GM12878 (cell line): ENCODE data around the gene BCAS3. TPM values are rescaled to one million over a fixed set of nuclear protein-coding genes. Genes with fewer than 3 reads are reported as not detected.

ENCODE experiments used
- ATAC-seq: fragments of 200-7000 bp; cut with Tn5 transposase; 3 replicates; pipeline ENCODE4 v1.9.1; 2020; ENCODE audit warnings: mild to moderate bottlenecking, moderate library complexity
- BruUV-seq: library from RNA; stranded (reverse); fragments of 400-500 nt; replicated peaks from 2 replicates; lab custom pipeline; 2021; lab: Mats Ljungman, UMichigan
- CTCF ChIA-PET: fragments of 300-600 bp; sonication (Branson Sonifier 250); formaldehyde crosslinking; extraction: SDS; loops from one replicate; lab custom pipeline; 2021; ENCODE audit warnings: inconsistent platforms; lab: Yijun Ruan, JAX
- POLR2A ChIA-PET: fragments of 350-600 bp; formaldehyde crosslinking; extraction: SDS; loops from one replicate; lab custom pipeline; 2021; ENCODE audit warnings: inconsistent platforms; lab: Charles Lee
- RAD21 ChIA-PET: fragments of 300-600 bp; sonication (Branson Sonifier 250); formaldehyde crosslinking; loops from one replicate; lab custom pipeline; 2023; ENCODE audit warnings: antibody characterized with exemption; ENCODE audit not compliant: unreplicated experiment; lab: Charles Lee
- SMC1A ChIA-PET: fragments of 300-600 bp; sonication (Branson Sonifier 250); formaldehyde crosslinking; loops from one replicate; lab custom pipeline; 2023; ENCODE audit not compliant: unreplicated experiment, uncharacterized antibody; lab: Charles Lee
- DNase-seq: peaks from one replicate; pipeline ENCODE4 v3.0.0-alpha.2; 2011; ENCODE audit warnings: low read depth, low spot score
- FAIRE-seq: peaks from 3 replicates; lab custom pipeline; 2011; peaks lifted over from hg19 to GRCh38; lab: Jason Lieb, UNC
- H2AFZ ChIP-seq: 2 replicates; pipeline ENCODE4 v1.6.0; 2011; ENCODE audit warnings: low read depth, low read length, control low read depth; ENCODE audit not compliant: control insufficient read depth
- H3K27ac ChIP-seq: 2 replicates; pipeline ENCODE4 v1.5.1; 2011; ENCODE audit warnings: control low read depth; ENCODE audit not compliant: control insufficient read depth, insufficient read depth
- H3K27me3 ChIP-seq, 2 experiments: replicated peaks in 1 of 2; 2 replicates each; pipeline versions ENCODE4 v1.6.0 to v1.6.1; 2011; ENCODE audit warnings: low read length in 1 of 2; ENCODE audit not compliant: control insufficient read depth in 2 of 2, insufficient read depth in 2 of 2
- H3K36me3 ChIP-seq, 2 experiments: 2 replicates each; pipeline ENCODE4 v1.5.1; 2011; ENCODE audit warnings: low read length in 1 of 2; ENCODE audit not compliant: control insufficient read depth in 2 of 2, insufficient read depth in 2 of 2
- H3K4me1 ChIP-seq: 2 replicates; pipeline ENCODE4 v1.6.1; 2011; ENCODE audit warnings: mild to moderate bottlenecking, low read length, moderate library complexity, mixed read lengths; ENCODE audit not compliant: control insufficient read depth, insufficient read depth
- H3K4me2 ChIP-seq: 2 replicates; pipeline ENCODE4 v1.6.0; 2011; ENCODE audit warnings: control low read depth; ENCODE audit not compliant: control insufficient read depth, insufficient read depth
- H3K4me3 ChIP-seq: fragments of 200-600 bp; sonication (generic); 2 replicates; pipeline ENCODE4 v1.5.1; 2016
- H3K79me2 ChIP-seq: 2 replicates; pipeline ENCODE4 v1.6.0; 2011; ENCODE audit warnings: low read length; ENCODE audit not compliant: control insufficient read depth, insufficient read depth
- H3K9ac ChIP-seq: 2 replicates; pipeline ENCODE4 v1.8.0; 2011; ENCODE audit warnings: low read length, control low read depth, mixed read lengths; ENCODE audit not compliant: control insufficient read depth, insufficient read depth
- H3K9me3 ChIP-seq: replicated peaks from 3 replicates; pipeline ENCODE4 v1.5.1; 2011; ENCODE audit warnings: mild to moderate bottlenecking, low read length; ENCODE audit not compliant: control insufficient read depth, insufficient read depth
- H4K20me1 ChIP-seq: 2 replicates; pipeline ENCODE4 v1.6.0; 2011; ENCODE audit not compliant: control insufficient read depth, insufficient read depth
- ATF7 ChIP-seq: fragments of 450-650 bp; IDR thresholded peaks from 2 replicates; pipeline ENCODE4 v1.6.1; 2016; ENCODE audit warnings: low read depth, mild to moderate bottlenecking
- CREM ChIP-seq: IDR thresholded peaks from 2 replicates; pipeline ENCODE4 v1.6.1; 2014; ENCODE audit warnings: antibody characterized with exemption, low read depth
- EP300 ChIP-seq, 2 experiments: fragments of 150-350 bp in 1 of 2; IDR thresholded peaks; 2 replicates each; pipeline ENCODE4 v1.6.1; 2011 to 2012; ENCODE audit warnings: low read depth in 2 of 2, low read length in 2 of 2, borderline replicate concordance in 1 of 2, improper control_type of control experiment in 1 of 2, inconsistent platforms in 1 of 2; ENCODE audit not compliant: control insufficient read depth in 1 of 2
- ETV6 ChIP-seq, 2 experiments: fragments of 450-650 bp in 1 of 2; IDR thresholded peaks in 1 of 2; conservative IDR thresholded peaks in 1 of 2; 2 replicates each; pipeline ENCODE4 v1.6.1; 2014; ENCODE audit warnings: antibody characterized with exemption in 1 of 2, borderline replicate concordance in 1 of 2, low read depth in 1 of 2, mild to moderate bottlenecking in 1 of 2, moderate library complexity in 1 of 2
- FOXM1 ChIP-seq: IDR thresholded peaks from 2 replicates; pipeline ENCODE4 v1.6.1; 2012; ENCODE audit warnings: low read depth, mild to moderate bottlenecking, inconsistent platforms, low read length, moderate library complexity
- MTA3 ChIP-seq: IDR thresholded peaks from 2 replicates; pipeline ENCODE4 v1.6.1; 2012; ENCODE audit warnings: low read length, inconsistent platforms, borderline replicate concordance
- MXI1 ChIP-seq: fragments of 150-350 bp; IDR thresholded peaks from 2 replicates; pipeline ENCODE4 v1.6.1; 2011; ENCODE audit warnings: low read depth, mild to moderate bottlenecking, inconsistent platforms, low read length, improper control_type of control experiment
- MYB ChIP-seq: fragments of 150-350 bp; IDR thresholded peaks from 2 replicates; pipeline ENCODE4 v1.6.1; 2014; ENCODE audit warnings: mild to moderate bottlenecking, low read depth, low read length, borderline replicate concordance
- POLR2AphosphoS5 ChIP-seq: IDR thresholded peaks from 2 replicates; pipeline ENCODE4 v1.6.1; 2011; ENCODE audit warnings: mild to moderate bottlenecking, low read length, inconsistent platforms
- SREBF2 ChIP-seq: IDR thresholded peaks from 2 replicates; pipeline ENCODE4 v1.6.1; 2012; ENCODE audit warnings: mild to moderate bottlenecking, low read length
- SRF ChIP-seq, 2 experiments: IDR thresholded peaks; 2 replicates each; pipeline ENCODE4 v1.6.1; 2011; ENCODE audit warnings: low read depth in 2 of 2, low read length in 2 of 2, mild to moderate bottlenecking in 1 of 2, moderate library complexity in 1 of 2
- ZNF384 ChIP-seq: IDR thresholded peaks from 2 replicates; pipeline ENCODE4 v1.6.1; 2012; ENCODE audit warnings: low read depth, mild to moderate bottlenecking, low read length, improper control_type of control experiment, borderline replicate concordance
- ZNF622 ChIP-seq: fragments of 450-650 bp; IDR thresholded peaks from 2 replicates; pipeline ENCODE4 v1.6.1; 2017; ENCODE audit warnings: mild to moderate bottlenecking, inconsistent platforms
- WGBS: methylation state at CpG from one replicate; pipeline ENCODE4 v1.1.6; 2016; ENCODE audit warnings: low lambda C conversion rate; ENCODE audit not compliant: insufficient replicate concordance, insufficient coverage; ENCODE audit errors: missing lambda C conversion rate; 5-methylcytosine and 5-hydroxymethylcytosine counted together
- in situ Hi-C: fragments of 300-500 bp; cut with MboI; formaldehyde crosslinking; loops from 9 replicates; pipeline ENCODE4 v1.14.3; 2018; ENCODE audit warnings: mixed read lengths
- intact Hi-C: fragments of 100-400 bp; cut with micrococcal nuclease; formaldehyde crosslinking; loops from one replicate; pipeline ENCODE4 v1.14.2; 2022; ENCODE audit not compliant: unreplicated experiment
- polyA plus RNA-seq, 11 experiments: library from polyadenylated mRNA; depleted of rRNA in 4 of 11; unstranded in 6 of 11; stranded (reverse) in 5 of 11; fragments of >200 nt; fragmentation: Nextera tagmentation in 4 of 11; fragmentation: Illumina TruSeq in 1 of 11; extraction: Ambion mirVana in 4 of 11; extraction: Trizol in 1 of 11; gene quantifications; 1 replicate in 1 of 11; 2 replicates in 10 of 11; pipeline versions ENCODE4 v1.2.1 to v1.2.3, GENCODE V29; 2011 to 2016; ENCODE audit warnings: inconsistent platforms in 2 of 11, missing spikeins in 2 of 11, low read depth in 1 of 11
- total RNA-seq, 4 experiments: library from RNA; depleted of rRNA in 3 of 4; stranded (reverse); fragments of >200 nt in 3 of 4; fragmentation: Illumina TruSeq in 1 of 4; extraction: Trizol in 1 of 4; gene quantifications; 2 replicates each; pipeline versions ENCODE4 v1.2.1 to v1.2.3, GENCODE V29; 2013 to 2021
- TF ChIP-seq, protein P1 (sequence below): fragments of 450-650 bp; IDR thresholded peaks from 2 replicates; pipeline ENCODE4 v1.6.1; 2018; ENCODE audit warnings: borderline replicate concordance, mild to moderate bottlenecking; ENCODE audit not compliant: partially characterized antibody
- TF ChIP-seq, protein P2 (sequence below): IDR thresholded peaks from 2 replicates; pipeline ENCODE4 v1.6.1; 2011; ENCODE audit warnings: low read depth, low read length, improper control_type of control experiment, borderline replicate concordance
- TF ChIP-seq, protein P3 (sequence below): fragments of 450-650 bp; IDR thresholded peaks from 2 replicates; pipeline ENCODE4 v1.6.1; 2018; ENCODE audit warnings: mild to moderate bottlenecking, low read depth, moderate library complexity; ENCODE audit not compliant: partially characterized antibody

Gene BCAS3
- total and polyA plus RNA-seq, 10 of the 15 experiments (the other 5 are each of a cell fraction or from before 2014, with no cell fraction given): 2.1 to 11.0 (median 6.6) TPM

DNA sequence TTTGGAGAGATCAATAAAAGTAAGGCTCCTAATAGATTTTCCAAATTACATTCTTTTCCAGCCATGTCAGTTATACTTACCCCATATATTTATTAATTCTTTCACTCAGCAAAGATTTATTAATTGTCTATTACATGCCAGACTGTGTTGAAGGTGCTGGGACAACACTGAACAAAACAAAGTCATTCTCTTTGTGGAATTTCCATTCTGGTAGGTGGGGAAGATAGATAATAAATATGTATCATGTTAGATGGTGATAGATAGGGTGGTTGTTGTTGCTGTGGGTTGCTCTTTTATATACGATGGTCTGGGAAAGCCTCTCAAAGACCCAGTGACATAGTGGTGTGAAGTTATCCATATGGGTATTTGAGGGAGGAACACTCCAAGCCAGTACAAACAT, 39.1 kb downstream of the BCAS3 start (continued):
- TF ChIP-seq ETV6 (conservative IDR thresholded peaks at IDR 0.05 in 1 of 2, IDR thresholded peaks at IDR 0.05 in 1 of 2; ENCODE audit: borderline replicate concordance in 1 of 2, low read depth in 1 of 2): no peak
- no peak for TF ChIP-seq ATF7

DNA sequence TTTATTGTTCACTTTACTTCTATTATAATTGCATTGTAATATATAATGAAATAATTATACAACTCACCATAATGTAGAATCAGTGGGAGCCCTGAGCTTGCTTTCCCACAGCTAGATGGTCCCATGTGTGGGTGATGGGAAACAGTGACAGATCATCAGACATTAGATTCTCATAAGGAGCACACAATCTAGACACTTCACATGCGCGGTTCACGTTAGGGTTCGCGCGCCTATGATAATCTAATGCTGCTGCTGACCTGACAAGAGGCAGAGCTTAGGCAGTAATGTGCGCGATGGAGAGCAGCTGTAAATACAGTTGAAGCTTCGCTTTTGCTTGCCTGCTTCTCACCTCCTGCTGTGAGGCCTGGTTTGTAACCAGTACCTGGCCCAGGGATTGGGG, 40.2 kb downstream of the BCAS3 start:
- ATAC-seq (no peak), FAIRE-seq (no peak), DNase-seq (no peak)
- Histone ChIP-seq H3K4me2 (no peak overlapping the region), H3K27ac (no peak overlapping the region), H3K9me3 (no peaks in the 10 kb centered on the region), H3K79me2 (no peaks in the 10 kb centered on the region), H2AFZ (no peak overlapping the region), H3K27me3 (no peaks in the 10 kb centered on the region), H4K20me1 (no peaks in the 10 kb centered on the region), H3K4me3 (no peak overlapping the region), H3K4me1 (no peaks in the 10 kb centered on the region), H3K36me3 (no peaks in the 10 kb centered on the region), H3K9ac (no peak overlapping the region)
- 98% methylated on average over 9 of the region's 9 CpGs for WGBS
- TF ChIP-seq MYB: no peak
- no peak for TF ChIP-seq CREM
- no peak for TF ChIP-seq SREBF2
- no peak for TF ChIP-seq ZNF622
- no peak for TF ChIP-seq FOXM1
- no peak for TF ChIP-seq SRF (IDR thresholded peaks at IDR 0.05; ENCODE audit: low read depth in 2 of 2, low read length in 2 of 2)
- no peak for TF ChIP-seq MXI1
- TF ChIP-seq MTA3: no peak
- TF ChIP-seq, protein P1, sequence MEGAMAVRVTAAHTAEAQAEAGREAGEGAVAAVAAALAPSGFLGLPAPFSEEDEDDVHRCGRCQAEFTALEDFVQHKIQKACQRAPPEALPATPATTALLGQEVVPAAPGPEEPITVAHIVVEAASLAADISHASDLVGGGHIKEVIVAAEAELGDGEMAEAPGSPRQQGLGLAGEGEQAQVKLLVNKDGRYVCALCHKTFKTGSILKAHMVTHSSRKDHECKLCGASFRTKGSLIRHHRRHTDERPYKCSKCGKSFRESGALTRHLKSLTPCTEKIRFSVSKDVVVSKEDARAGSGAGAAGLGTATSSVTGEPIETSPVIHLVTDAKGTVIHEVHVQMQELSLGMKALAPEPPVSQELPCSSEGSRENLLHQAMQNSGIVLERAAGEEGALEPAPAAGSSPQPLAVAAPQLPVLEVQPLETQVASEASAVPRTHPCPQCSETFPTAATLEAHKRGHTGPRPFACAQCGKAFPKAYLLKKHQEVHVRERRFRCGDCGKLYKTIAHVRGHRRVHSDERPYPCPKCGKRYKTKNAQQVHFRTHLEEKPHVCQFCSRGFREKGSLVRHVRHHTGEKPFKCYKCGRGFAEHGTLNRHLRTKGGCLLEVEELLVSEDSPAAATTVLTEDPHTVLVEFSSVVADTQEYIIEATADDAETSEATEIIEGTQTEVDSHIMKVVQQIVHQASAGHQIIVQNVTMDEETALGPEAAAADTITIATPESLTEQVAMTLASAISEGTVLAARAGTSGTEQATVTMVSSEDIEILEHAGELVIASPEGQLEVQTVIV: no peak
- no peak for TF ChIP-seq EP300 (IDR thresholded peaks at IDR 0.05; ENCODE audit: borderline replicate concordance in 1 of 2, control insufficient read depth in 1 of 2, low read depth in 2 of 2, low read length in 2 of 2)
- no peak for TF ChIP-seq ZNF384
- TF ChIP-seq POLR2AphosphoS5: no peak
- TF ChIP-seq, protein P2, sequence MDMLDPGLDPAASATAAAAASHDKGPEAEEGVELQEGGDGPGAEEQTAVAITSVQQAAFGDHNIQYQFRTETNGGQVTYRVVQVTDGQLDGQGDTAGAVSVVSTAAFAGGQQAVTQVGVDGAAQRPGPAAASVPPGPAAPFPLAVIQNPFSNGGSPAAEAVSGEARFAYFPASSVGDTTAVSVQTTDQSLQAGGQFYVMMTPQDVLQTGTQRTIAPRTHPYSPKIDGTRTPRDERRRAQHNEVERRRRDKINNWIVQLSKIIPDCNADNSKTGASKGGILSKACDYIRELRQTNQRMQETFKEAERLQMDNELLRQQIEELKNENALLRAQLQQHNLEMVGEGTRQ: no peak
- TF ChIP-seq, protein P3, sequence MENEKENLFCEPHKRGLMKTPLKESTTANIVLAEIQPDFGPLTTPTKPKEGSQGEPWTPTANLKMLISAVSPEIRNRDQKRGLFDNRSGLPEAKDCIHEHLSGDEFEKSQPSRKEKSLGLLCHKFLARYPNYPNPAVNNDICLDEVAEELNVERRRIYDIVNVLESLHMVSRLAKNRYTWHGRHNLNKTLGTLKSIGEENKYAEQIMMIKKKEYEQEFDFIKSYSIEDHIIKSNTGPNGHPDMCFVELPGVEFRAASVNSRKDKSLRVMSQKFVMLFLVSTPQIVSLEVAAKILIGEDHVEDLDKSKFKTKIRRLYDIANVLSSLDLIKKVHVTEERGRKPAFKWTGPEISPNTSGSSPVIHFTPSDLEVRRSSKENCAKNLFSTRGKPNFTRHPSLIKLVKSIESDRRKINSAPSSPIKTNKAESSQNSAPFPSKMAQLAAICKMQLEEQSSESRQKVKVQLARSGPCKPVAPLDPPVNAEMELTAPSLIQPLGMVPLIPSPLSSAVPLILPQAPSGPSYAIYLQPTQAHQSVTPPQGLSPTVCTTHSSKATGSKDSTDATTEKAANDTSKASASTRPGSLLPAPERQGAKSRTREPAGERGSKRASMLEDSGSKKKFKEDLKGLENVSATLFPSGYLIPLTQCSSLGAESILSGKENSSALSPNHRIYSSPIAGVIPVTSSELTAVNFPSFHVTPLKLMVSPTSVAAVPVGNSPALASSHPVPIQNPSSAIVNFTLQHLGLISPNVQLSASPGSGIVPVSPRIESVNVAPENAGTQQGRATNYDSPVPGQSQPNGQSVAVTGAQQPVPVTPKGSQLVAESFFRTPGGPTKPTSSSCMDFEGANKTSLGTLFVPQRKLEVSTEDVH: no peak
- no TSS peak for BruUV-seq
- intact Hi-C loops: no loop called here
- ChIA-PET RAD21 (no interaction called here), CTCF (interaction anchor here (0.6 kb wide), 1 partner anchor 284 kb away, joined by 3 read pairs; no protein-coding TSS in a partner anchor), SMC1A (interaction anchor here (0.5 kb wide), 1 partner anchor 278 kb away, joined by 3 read pairs; no protein-coding TSS in a partner anchor), POLR2A (no interaction called here)
- in situ Hi-C loops: no loop called here
